Lower lobe of right lung (tissue), 2 donors: ENCODE results near the gene DMBX1. TPM values are rescaled to one million over a fixed set of nuclear protein-coding genes. Genes with fewer than 3 reads are reported as not detected.

ENCODE experiments used
- ATAC-seq, 2 donors: fragments of 200-7000 bp; cut with Tn5 transposase; one replicate each; pipeline ENCODE4 v1.9.1; 2020 to 2022; ENCODE audit warnings: mild to moderate bottlenecking in 2 of 2, moderate library complexity in 2 of 2
- DNase-seq: peaks from one replicate; pipeline ENCODE4 v3.0.0-alpha.2; 2020
- H3K27ac ChIP-seq: fragments of 200-600 bp; one replicate; pipeline ENCODE4 v1.8.0; 2022
- H3K27me3 ChIP-seq: fragments of 200-600 bp; one replicate; pipeline ENCODE4 v1.8.0; 2022; ENCODE audit warnings: low read depth
- H3K36me3 ChIP-seq: fragments of 200-600 bp; one replicate; pipeline ENCODE4 v1.8.0; 2022; ENCODE audit warnings: mild to moderate bottlenecking
- H3K4me1 ChIP-seq: fragments of 200-600 bp; one replicate; pipeline ENCODE4 v1.8.0; 2022
- H3K4me3 ChIP-seq: fragments of 200-600 bp; one replicate; pipeline ENCODE4 v1.8.0; 2022; ENCODE audit warnings: mild to moderate bottlenecking
- H3K9me3 ChIP-seq: fragments of 200-600 bp; one replicate; pipeline ENCODE4 v1.8.0; 2022
- CTCF ChIP-seq: fragments of 200-600 bp; IDR thresholded peaks from one replicate; pipeline ENCODE4 v1.8.0; 2022; ENCODE audit warnings: antibody characterized with exemption, mild to moderate bottlenecking
- intact Hi-C: fragments of 100-400 bp; cut with DNase I; formaldehyde crosslinking; loops from one replicate; pipeline ENCODE4 v1.11.0; 2022
- total RNA-seq: library from RNA; stranded (reverse); fragmentation: NEBNext Ultra II Directional; extraction: Animal tissue kit (Norgen Biotek cat#: 25700); gene quantifications from one replicate; pipeline ENCODE4 v1.2.1, GENCODE V29; 2021
- donor health status: DM: no; HTN: yes; CAD: no; lungs with severe emphysema.

The DMBX1 gene
- total RNA-seq, 1 donor from 2014 or later = not detected

- H3K4me3 ChIP-seq = no peak overlapping the region
- ATAC-seq = no peak
- H3K4me1 ChIP-seq = no peaks in the 10 kb centered on the region
- H3K27me3 ChIP-seq = peaks cover 68% of the 10 kb centered on the region
- no peaks in the 10 kb centered on the region for H3K9me3 ChIP-seq
- no peak overlapping the region for H3K27ac ChIP-seq
- H3K36me3 ChIP-seq = no peaks in the 10 kb centered on the region
- intact Hi-C loops = no loop called here
- no peak for DNase-seq
- no peak for TF ChIP-seq CTCF
Observed at GRCh38 chr1:46480959-46481646, 8.5 kb upstream of the DMBX1 start.

GRCh38 chr1:46481961-46482360, 7.7 kb upstream of the DMBX1 start:
- H3K4me3 ChIP-seq = no peak overlapping the region
- TF ChIP-seq CTCF = no peak
- peaks cover 68% of the 10 kb centered on the region for H3K27me3 ChIP-seq
- no peak for DNase-seq
- intact Hi-C loops = no loop called here
- no peaks in the 10 kb centered on the region for H3K9me3 ChIP-seq
- no peaks in the 10 kb centered on the region for H3K36me3 ChIP-seq
- no peak for ATAC-seq
- no peaks in the 10 kb centered on the region for H3K4me1 ChIP-seq
- H3K27ac ChIP-seq = no peak overlapping the region

DNA sequence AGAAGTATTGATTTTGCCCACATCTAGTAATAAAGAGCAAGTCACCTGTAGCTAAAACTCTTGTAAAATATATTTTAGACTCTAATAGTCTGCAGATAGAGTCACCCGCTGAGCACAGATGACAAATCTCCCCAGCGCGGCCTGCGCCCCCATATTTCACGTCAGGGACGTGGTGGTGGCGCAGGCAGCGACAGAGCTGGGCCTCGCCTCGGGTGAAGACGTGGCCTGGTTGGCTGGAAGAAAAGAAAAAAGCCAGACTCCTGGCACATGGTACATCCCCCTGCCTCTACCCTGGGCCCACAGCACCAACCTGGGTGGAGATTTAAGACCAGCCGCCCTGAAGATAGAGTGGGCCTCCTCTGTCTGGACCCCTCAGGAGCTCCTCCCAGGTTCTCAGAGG, 6.0 kb upstream of the DMBX1 start:
- Histone ChIP-seq H3K4me3 (no peak overlapping the region), H3K36me3 (no peaks in the 10 kb centered on the region), H3K4me1 (no peaks in the 10 kb centered on the region), H3K27ac (no peak overlapping the region), H3K27me3 (peaks cover 70% of the 10 kb centered on the region), H3K9me3 (no peaks in the 10 kb centered on the region)
- ATAC-seq (no peak), DNase-seq (no peak)
- intact Hi-C loops = no loop called here
- no peak for TF ChIP-seq CTCF

- Histone ChIP-seq H3K4me1 (peaks cover 13% of the 10 kb centered on the region), H3K27me3 (peaks cover 71% of the 10 kb centered on the region), H3K9me3 (no peaks in the 10 kb centered on the region), H3K27ac (no peak overlapping the region), H3K4me3 (no peak overlapping the region), H3K36me3 (no peaks in the 10 kb centered on the region)
- intact Hi-C loops = no loop called here
- no peak for TF ChIP-seq CTCF
- ATAC-seq = no peak
- DNase-seq = no peak
Observed at GRCh38 chr1:46484783-46485490, 4.7 kb upstream of the DMBX1 start.

GRCh38 chr1:46485564-46486431, 3.8 kb upstream of the DMBX1 start:
- H3K36me3 ChIP-seq = no peaks in the 10 kb centered on the region
- intact Hi-C loops = no loop called here
- ATAC-seq = no peak
- no peak for TF ChIP-seq CTCF
- peaks cover 21% of the 10 kb centered on the region for H3K4me1 ChIP-seq
- H3K27ac ChIP-seq = no peak overlapping the region
- H3K9me3 ChIP-seq = no peaks in the 10 kb centered on the region
- H3K27me3 ChIP-seq = peaks cover 78% of the 10 kb centered on the region
- DNase-seq = no peak
- H3K4me3 ChIP-seq = no peak overlapping the region
